GM10847 (cell line): Measurements from ENCODE around the gene TAPT1.

Source experiments
- POLR2A ChIP-seq: IDR thresholded peaks from 2 replicates; pipeline ENCODE4 v1.6.1; 2011; ENCODE audit not compliant: insufficient read length; ENCODE audit errors: extremely low read depth

TAPT1 gene

DNA sequence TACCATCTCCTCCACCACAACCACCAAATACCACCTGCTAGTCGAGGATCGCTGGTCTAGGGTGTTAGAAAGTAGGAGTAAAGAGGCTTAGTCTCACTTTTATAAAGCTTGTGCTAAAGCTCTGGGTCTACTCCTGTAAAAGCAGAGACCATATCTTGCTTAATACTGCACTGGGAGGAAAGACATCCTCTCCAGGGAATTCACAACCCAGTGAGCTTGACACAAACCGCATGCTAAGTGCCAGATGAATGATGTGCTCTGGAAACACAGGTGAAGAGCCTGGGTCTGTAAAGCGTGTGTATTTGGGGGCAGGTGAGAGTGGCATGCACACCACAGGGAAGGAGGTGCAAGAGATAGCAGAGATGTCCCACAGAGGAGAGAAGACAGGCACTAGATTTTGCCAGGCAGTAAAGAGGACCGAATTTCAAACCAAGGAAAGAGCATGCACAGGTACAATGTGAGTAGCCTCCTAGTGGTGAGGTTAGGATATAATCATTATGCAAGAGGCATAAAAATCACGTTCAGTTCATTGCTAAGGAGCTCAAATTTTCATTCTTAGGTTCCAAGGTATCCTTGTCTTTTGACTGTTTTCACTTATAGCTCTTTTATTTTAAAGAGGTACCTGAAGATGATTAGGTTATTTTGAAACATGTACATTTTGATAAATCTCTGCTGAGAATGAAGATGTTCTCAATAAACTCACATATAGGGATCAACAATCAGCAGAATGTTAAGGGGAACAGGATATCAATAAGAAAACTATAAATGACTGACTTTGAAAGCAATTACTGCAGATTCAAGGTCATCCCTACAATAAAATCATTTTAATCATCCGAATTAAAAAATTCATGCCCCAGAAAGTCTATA, 20.7 kb downstream of the TAPT1 start:
- TF ChIP-seq POLR2A = no peak

GRCh38 chr4:16204505-16204904, 21.8 kb downstream of the TAPT1 start:
- no peak for TF ChIP-seq POLR2A

DNA sequence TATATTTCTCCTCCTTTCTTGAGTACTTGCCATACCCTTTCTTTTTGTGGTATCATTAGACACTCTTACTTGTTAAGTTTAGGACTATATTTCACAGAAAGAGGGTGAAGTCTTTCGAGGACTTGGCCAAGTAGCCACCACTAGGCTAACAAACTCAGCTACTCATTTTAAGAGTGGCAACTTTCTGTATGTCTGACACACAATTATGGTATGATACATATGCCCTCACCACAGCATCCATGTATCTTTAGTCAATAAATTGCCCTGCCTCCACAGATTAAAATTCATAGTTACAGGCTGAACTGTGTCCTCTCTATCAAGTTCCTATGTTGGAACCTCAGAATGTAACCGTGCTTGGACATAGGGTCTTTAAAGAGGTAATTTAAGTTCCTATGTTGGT, 23.2 kb downstream of the TAPT1 start:
- no peak for TF ChIP-seq POLR2A

DNA sequence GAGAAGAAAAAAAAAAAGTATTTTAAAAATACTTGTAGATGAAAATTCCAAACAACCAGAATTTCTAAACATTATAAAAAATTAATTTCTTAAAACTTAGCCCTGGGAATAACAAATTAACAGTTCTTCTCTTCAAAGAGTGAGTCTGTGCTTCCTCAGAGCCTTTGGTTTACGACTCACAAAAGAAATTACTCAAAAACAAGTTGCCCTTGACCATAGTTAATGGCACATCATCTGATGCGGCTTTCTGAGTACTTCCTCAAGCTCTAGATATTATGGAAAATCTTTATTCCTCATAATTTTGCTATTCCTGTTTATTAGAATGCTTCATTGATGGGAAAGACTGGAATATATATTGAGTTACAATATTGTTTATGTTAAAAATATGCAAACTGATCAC, 23.7 kb downstream of the TAPT1 start:
- no peak for TF ChIP-seq POLR2A

DNA sequence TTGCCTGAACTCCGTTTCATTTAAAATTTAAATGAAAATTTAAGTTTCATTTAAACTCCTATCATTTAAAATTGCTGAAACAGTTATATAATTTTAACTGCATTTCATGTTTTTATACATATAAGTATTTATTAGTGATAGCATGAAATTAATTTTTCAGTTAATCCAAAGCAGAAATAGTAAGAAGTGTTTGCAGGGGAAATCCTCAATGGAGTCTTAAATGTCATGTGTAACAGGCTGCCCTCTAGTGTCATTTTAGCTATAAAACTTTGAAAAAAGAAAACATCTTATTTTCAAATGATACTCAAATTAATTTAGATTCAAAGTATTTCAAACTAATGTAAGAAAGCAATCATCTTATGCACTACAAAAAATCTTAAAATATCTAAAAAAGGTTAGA, 27.2 kb downstream of the TAPT1 start:
- TF ChIP-seq POLR2A = no peak

DNA sequence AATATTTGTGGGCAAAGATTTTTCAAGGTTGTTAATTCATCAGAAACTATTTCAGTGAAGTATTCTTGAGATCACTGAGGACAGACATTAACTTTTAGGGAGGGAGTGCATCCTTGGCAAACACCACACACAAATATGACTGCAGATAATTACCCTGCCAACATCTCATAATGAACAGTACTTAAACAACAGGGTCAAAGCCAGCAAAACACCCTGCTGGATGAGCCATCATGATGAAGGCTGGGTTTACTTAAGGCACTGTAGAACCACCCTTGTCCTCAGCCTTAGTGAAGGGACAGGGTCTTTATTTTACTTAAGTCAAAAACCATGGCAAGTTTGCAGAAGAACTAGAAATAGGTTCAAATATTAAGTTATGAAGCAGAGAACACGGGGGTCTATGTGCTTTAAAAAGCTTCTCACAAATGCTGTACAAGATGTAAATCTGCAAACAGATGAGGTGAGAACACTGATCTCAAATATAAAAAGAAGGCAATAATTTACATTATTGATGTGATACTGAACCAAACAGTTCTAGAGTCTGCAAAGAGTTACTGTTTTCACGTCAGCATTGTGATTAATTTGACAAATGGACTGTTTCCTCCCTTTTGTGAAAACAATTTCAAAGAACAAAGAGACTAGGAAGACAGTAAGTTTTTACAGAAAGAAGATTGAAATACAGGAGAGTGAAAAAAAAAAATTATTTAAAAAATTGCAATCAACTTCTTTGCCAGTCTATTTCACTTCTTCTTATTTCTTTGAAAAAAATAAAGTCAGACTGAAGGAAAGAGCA, 28.2 kb downstream of the TAPT1 start:
- TF ChIP-seq POLR2A = no peak

DNA sequence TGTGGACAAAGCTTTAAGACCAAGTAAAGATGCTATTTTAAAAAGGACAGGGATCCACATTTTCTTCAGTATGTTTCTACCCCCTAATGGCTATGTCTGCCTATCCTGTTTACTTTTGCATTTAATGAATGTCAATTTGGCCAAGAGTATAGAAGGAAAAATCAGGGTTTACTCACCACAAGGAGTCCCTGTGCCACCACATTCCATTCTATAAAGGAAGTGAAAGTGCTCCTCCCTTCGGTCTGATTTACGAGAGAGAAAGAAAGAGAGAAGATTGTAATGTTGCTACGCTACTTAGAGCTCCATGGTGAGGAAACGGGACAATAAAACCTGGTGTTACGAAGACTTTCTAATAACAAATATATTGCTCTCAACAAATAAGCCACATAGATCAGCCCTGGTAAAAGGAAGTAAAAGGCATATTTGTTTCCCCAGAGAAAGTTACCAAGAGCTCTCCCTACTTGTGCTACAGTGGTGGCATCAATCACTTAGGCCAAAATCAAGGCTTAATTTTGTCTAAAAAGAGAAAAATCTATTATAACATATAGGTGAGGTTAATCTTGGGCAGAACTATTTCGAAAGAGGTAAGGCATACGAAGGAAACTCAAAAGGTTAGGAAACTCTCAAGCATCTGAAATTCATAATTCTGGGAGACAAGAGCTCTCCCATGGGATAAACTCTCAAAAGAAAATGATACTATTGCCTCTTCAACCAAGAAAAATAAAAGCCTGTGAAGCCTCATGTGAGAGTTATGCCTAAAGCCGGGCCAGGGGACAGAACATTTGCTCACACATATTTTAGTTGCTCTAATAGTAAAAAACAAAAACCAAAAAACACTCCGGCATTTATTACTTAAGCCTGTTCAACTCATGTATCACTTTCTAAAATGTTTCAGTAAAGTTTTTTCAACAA, 29.5 kb downstream of the TAPT1 start:
- no peak for TF ChIP-seq POLR2A

- no peak for TF ChIP-seq POLR2A
Measured at GRCh38 chr4:16195209-16195608, 31.1 kb downstream of the TAPT1 start.

DNA sequence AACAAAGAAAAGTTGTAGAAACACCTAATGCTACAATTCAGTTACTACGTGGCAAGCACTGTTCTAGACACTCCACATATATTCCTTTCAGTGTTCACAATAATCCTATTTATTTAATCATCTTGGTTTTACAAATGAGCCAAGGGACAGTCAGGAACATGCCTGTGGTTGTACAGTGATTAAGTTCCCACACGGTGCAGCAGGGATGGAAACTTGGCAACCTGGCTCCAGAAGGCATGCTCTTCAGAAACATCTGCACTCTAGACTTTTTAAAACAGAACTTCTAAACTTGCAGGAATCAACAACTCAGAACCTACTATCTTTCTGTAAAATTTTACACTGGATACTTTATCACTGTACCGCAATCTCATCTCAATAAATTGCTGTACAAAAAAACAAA, 32.1 kb downstream of the TAPT1 start:
- TF ChIP-seq POLR2A = no peak

DNA sequence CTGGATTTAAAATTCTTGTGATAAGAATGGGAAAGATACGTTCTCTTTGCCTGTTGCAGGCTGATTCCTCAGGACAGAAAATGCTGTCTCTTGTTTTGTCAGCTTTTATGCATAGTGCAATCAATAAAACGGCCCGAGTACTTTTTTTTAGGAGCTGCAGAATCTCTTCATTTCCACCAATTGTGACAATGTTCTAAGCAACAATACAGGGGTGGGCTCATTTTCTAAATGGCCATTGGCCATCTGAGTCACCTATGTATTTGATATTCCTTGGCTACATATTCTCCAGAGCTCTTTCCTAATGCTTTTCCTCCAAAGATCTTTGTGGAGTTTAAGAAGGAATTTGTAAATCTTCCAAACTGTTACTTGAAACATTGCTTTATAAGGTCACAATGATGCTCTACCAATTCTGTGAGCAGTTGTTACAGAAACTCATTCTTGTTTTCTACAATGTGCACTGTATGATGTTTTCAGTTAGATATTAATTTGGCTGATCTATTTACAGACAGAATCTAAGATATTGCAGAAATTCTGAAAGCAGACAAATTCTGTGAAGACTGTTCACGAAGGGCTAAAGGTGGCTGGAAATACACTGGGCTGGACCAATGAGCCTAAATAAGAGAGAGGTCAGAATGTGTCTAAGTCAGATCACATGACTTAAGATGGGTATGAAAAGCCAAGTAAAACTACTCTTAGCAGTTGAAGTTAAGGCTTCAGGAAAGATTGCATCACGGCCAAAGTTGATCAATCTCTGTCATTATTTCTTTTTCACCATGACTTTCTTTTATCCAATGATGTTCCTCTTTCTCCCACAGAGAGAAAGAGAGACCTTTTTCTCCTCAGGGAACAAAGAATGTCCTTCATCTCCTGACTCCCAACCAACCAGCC, 33.4 kb downstream of the TAPT1 start:
- no peak for TF ChIP-seq POLR2A

DNA sequence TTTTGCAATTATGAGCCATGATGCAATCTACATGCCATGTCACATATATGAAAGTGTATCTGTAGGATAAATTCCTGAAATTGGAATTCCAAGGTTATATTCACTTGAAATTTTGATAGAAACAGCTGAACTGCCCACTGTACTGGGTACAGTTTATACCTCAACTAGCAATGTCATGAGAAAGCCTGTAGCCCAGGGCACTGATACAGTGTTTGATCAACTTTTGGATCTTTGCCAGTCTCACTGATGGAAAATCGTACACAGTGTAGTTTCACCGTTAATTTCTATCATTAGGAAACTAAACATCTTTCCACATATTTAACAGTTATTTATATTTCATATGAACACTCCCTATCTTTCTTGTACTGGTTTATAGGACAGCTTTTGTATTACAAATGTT, 34.2 kb downstream of the TAPT1 start:
- no peak for TF ChIP-seq POLR2A

DNA sequence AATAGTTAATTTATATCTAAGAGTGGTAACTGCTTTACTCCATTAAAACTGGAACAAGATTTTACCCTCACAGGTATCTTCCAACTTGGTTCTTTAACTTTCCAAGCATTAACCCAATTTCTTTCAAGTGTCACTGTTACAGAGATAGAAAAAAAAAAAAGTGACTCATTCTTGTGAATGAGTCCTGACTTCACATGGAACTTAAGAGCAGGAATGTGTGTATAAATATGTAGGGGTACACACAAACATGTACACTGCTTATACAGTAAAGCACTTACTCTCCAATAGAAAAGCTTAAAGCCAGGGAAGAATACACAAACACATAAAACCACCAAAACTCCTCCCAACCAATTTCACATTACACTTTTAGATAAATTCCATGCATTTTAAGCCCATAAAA, 38.8 kb downstream of the TAPT1 start:
- no peak for TF ChIP-seq POLR2A

GRCh38 chr4:16186986-16187385, 39.3 kb downstream of the TAPT1 start:
- no peak for TF ChIP-seq POLR2A

DNA sequence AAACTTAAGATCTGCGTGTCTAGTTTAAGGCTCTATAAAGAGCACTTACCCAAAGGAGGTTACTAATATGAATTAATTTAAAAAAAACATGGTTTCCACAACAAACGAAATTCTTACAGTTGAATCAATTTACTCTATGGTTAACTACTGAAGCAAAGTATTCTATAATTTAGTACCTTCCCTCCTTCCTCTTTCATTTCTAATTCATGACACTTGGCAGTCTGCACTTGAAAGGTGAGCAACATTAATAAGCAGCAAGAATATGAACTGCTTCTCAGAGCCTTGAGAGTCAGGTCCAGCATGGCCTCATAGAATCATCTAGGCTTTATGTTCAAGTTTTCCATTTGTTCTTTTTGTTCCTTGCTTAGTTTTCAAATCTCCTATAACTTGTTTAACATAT, 42.7 kb downstream of the TAPT1 start:
- no peak for TF ChIP-seq POLR2A

GRCh38 chr4:16176621-16177020, 49.6 kb downstream of the TAPT1 start:
- TF ChIP-seq POLR2A = no peak

DNA sequence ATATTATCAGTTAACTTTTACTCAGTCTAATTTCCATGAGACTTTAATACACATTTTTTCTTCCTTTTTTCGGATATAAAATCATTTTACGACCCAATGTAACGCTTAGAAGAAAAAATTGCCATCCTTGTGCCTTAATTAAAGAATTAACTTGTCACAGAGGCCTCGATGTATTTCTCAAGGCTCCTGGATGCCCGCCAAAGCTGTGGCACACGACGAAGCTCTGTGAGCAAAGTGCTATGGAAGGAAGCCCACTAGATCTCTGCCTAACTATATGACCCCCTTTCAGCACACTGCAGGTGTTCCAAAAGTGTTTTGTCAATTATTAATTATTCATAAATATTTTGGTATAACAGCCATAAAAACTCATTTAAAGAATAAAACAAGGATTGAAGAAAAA, 54.4 kb downstream of the TAPT1 start:
- TF ChIP-seq POLR2A = no peak
